HepG2 (cell line): ENCODE results near the gene ATP13A3. TPM values are rescaled to one million over a fixed set of nuclear protein-coding genes. Genes with fewer than 3 reads are reported as not detected.

Experiments used
- BCL6 ChIP-seq: IDR thresholded peaks from 2 replicates; pipeline ENCODE4 v1.6.1; 2016; ENCODE audit warnings: missing genetic modification reagents, missing compliant biosample characterization
- CEBPB ChIP-seq: IDR thresholded peaks from 2 replicates; pipeline ENCODE4 v1.6.1; 2011; ENCODE audit warnings: low read depth, low read length, improper control_type of control experiment, borderline replicate concordance
- ERF ChIP-seq: IDR thresholded peaks from 2 replicates; pipeline ENCODE4 v1.6.1; 2018; ENCODE audit warnings: missing biosample characterization, missing genetic modification reagents
- KDM4B ChIP-seq: sonication (generic); formaldehyde crosslinking; IDR thresholded peaks from 2 replicates; pipeline ENCODE4 v1.4.0; 2020; ENCODE audit warnings: missing genetic modification reagents
- KDM6A ChIP-seq: IDR thresholded peaks from 2 replicates; pipeline ENCODE4 v1.6.1; 2016; ENCODE audit warnings: low read depth
- MAF1 ChIP-seq: sonication (generic); formaldehyde crosslinking; IDR thresholded peaks from 2 replicates; pipeline ENCODE4 v1.5.0; 2020; ENCODE audit warnings: missing genetic modification reagents, borderline replicate concordance
- MBD4 ChIP-seq: IDR thresholded peaks from 2 replicates; pipeline ENCODE4 v1.6.1; 2012; ENCODE audit warnings: low read length, inconsistent platforms, borderline replicate concordance
- POLR2A ChIP-seq, 2 experiments: IDR thresholded peaks; 2 replicates each; pipeline ENCODE4 v1.6.1; 2011; ENCODE audit warnings: low read depth in 2 of 2, low read length in 2 of 2, mild to moderate bottlenecking in 1 of 2, moderate library complexity in 1 of 2; ENCODE audit not compliant: insufficient read depth in 1 of 2
- RARG ChIP-seq: sonication (generic); formaldehyde crosslinking; IDR thresholded peaks from 2 replicates; pipeline ENCODE4 v1.4.0; 2020; ENCODE audit warnings: low read depth, mild to moderate bottlenecking, missing genetic modification reagents
- SIX1 ChIP-seq: sonication (generic); formaldehyde crosslinking; IDR thresholded peaks from 2 replicates; pipeline ENCODE4 v1.4.0; 2020; ENCODE audit warnings: missing genetic modification reagents, borderline replicate concordance
- SMAD3 ChIP-seq: sonication (generic); formaldehyde crosslinking; IDR thresholded peaks from 2 replicates; pipeline ENCODE4 v1.4.0; 2020; ENCODE audit warnings: missing genetic modification reagents
- SNRNP70 ChIP-seq: fragments of 200-400 bp; formaldehyde crosslinking; IDR thresholded peaks from 2 replicates; pipeline ENCODE4 v1.6.1; 2017; ENCODE audit warnings: mild to moderate bottlenecking, low read depth, low read length, moderate library complexity
- TARDBP ChIP-seq: sonication (generic); formaldehyde crosslinking; IDR thresholded peaks from 2 replicates; pipeline ENCODE4 v1.8.0; 2022; ENCODE audit warnings: mild to moderate bottlenecking, missing genetic modification reagents
- TBP ChIP-seq: sonication (generic); formaldehyde crosslinking; IDR thresholded peaks from 2 replicates; pipeline ENCODE4 v1.5.0; 2020; ENCODE audit warnings: missing genetic modification reagents
- ZKSCAN8 ChIP-seq: IDR thresholded peaks from 2 replicates; pipeline ENCODE4 v1.6.1; 2016; ENCODE audit warnings: borderline replicate concordance, missing genetic modification reagents, missing compliant biosample characterization
- ZNF225 ChIP-seq: sonication (generic); formaldehyde crosslinking; IDR thresholded peaks from 2 replicates; pipeline ENCODE4 v1.4.0; 2020; ENCODE audit warnings: mild to moderate bottlenecking, missing genetic modification reagents
- ZNF263 ChIP-seq: sonication (generic); formaldehyde crosslinking; IDR thresholded peaks from 2 replicates; pipeline ENCODE4 v1.4.0; 2020; ENCODE audit warnings: missing genetic modification reagents
- ZNF343 ChIP-seq: sonication (generic); formaldehyde crosslinking; IDR thresholded peaks from 2 replicates; pipeline ENCODE4 v1.4.0; 2020; ENCODE audit warnings: mild to moderate bottlenecking, missing genetic modification reagents
- ZNF558 ChIP-seq: sonication (generic); formaldehyde crosslinking; IDR thresholded peaks from 2 replicates; pipeline ENCODE4 v1.9.0; 2022; ENCODE audit warnings: mild to moderate bottlenecking, missing genetic modification reagents, borderline replicate concordance
- ZNF792 ChIP-seq: IDR thresholded peaks from 2 replicates; pipeline ENCODE4 v1.6.1; 2016
- ZNF841 ChIP-seq: sonication (generic); formaldehyde crosslinking; IDR thresholded peaks from 2 replicates; pipeline ENCODE4 v1.8.1; 2023; ENCODE audit warnings: missing genetic modification reagents, borderline replicate concordance
- ZNF883 ChIP-seq: sonication (generic); formaldehyde crosslinking; IDR thresholded peaks from 2 replicates; pipeline ENCODE4 v1.5.1; 2020; ENCODE audit warnings: mild to moderate bottlenecking, missing genetic modification reagents; ENCODE audit errors: not compliant biosample characterization
- ZSCAN30 ChIP-seq: sonication (generic); formaldehyde crosslinking; IDR thresholded peaks from 2 replicates; pipeline ENCODE4 v1.5.0; 2020; ENCODE audit warnings: mild to moderate bottlenecking, missing genetic modification reagents
- polyA plus RNA-seq, 8 experiments: library from polyadenylated mRNA; depleted of rRNA in 3 of 8; stranded (reverse) in 7 of 8; unstranded in 1 of 8; fragments of >200 nt; fragmentation: Illumina TruSeq in 4 of 8; extraction: Trizol in 4 of 8; gene quantifications; 2 replicates each; pipeline versions ENCODE4 v1.2.1 to v1.2.3, GENCODE V29; 2011 to 2016; ENCODE audit warnings: low read depth in 4 of 8, missing spikeins in 1 of 8, mixed read lengths in 1 of 8; ENCODE audit not compliant: insufficient read depth in 1 of 8
- total RNA-seq, 5 experiments: library from RNA; depleted of rRNA; stranded (reverse); fragments of >200 nt; fragmentation: Illumina TruSeq; extraction: Trizol; gene quantifications; 2 replicates each; pipeline ENCODE4 v1.2.3, GENCODE V29; 2016; ENCODE audit warnings: low read depth in 1 of 5
- TF ChIP-seq, protein P1 (sequence below): sonication (generic); formaldehyde crosslinking; IDR thresholded peaks from 2 replicates; pipeline ENCODE4 v1.5.0; 2020; ENCODE audit warnings: missing genetic modification reagents, mild to moderate bottlenecking, borderline replicate concordance
- TF ChIP-seq, protein P2 (sequence below): IDR thresholded peaks from 2 replicates; pipeline ENCODE4 v1.6.1; 2016; ENCODE audit warnings: low read depth
- TF ChIP-seq, protein P3 (sequence below): sonication (generic); formaldehyde crosslinking; IDR thresholded peaks from 2 replicates; pipeline ENCODE4 v1.5.1; 2020; ENCODE audit warnings: mild to moderate bottlenecking, missing genetic modification reagents, borderline replicate concordance
- TF ChIP-seq, protein P4 (sequence below): sonication (generic); formaldehyde crosslinking; conservative IDR thresholded peaks from 2 replicates; pipeline ENCODE4 v1.4.0; 2020; ENCODE audit warnings: missing genetic modification reagents
- TF ChIP-seq, protein P5 (sequence below): sonication (generic); formaldehyde crosslinking; IDR thresholded peaks from 2 replicates; pipeline ENCODE4 v1.5.0; 2020; ENCODE audit warnings: missing genetic modification reagents

ATP13A3 gene
- total and polyA plus RNA-seq, 2 of the 13 experiments (the other 11 are each of a cell fraction or from before 2014, with no cell fraction given) = 44.9 to 80.8 TPM

DNA sequence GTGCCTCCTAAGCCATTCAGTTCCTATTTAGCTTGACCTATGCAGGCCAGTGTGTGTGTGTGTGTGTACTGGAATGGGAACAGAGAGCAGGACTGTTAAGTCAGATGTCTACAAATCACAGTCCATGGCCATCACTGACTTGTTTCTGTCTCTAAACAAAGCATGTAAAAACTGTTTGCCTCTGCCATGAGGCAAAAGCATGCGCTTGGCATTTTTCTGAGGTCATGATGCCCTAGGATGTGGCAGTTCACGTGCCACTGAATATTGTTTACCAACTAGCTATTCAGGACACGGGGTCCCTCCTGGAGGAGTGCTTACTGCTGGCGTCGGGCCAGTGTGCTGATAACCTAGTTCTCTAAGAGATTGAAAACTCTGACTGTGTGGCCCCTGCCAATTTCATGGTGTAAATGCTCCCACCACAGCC lies 8.2 kb upstream of the ATP13A3 start (continued):
- TF ChIP-seq, protein P1, sequence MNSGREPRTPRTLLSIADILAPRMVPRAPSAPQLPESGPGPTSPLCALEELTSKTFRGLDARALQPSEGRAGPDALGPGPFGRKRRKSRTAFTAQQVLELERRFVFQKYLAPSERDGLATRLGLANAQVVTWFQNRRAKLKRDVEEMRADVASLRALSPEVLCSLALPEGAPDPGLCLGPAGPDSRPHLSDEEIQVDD = no peak
- TF ChIP-seq KDM6A (peak; percentile 81), SIX1 (CRISPR knock-in tag) (peak; percentile 13; the same call in 1 of the 2 replicates), ZNF558 (CRISPR knock-in tag) (no peak), ZNF225 (CRISPR knock-in tag) (no peak), SNRNP70 (no peak), RARG (no peak), ZNF343 (no peak), TARDBP (peak; percentile 85; the same call in 1 of the 2 replicates), TBP (no peak), MBD4 (no peak), KDM4B (peak; percentile 74; the same call in 1 of the 2 replicates), ZNF883 (CRISPR knock-in tag) (no peak), ZNF841 (CRISPR knock-in tag) (no peak), SMAD3 (CRISPR knock-in tag) (peak; percentile 91), ERF (peak; percentile 84; the same call in 1 of the 2 replicates), POLR2A (IDR thresholded peaks at IDR 0.05; ENCODE audit: insufficient read depth in 1 of 2, low read depth in 2 of 2, low read length in 2 of 2) (0 out of 4 replicates have a peak, but pooled peaks of 1 of the 2 experiments have one; percentile 30), ZSCAN30 (no peak), MAF1 (no peak), CEBPB (no peak), BCL6 (CRISPR knock-in tag) (peak; percentile 96), ZKSCAN8 (CRISPR knock-in tag) (peak; percentile 91), ZNF792 (peak; percentile 87; the same call in 1 of the 2 replicates), ZNF263 (CRISPR knock-in tag) (no peak)
- TF ChIP-seq, protein P2, sequence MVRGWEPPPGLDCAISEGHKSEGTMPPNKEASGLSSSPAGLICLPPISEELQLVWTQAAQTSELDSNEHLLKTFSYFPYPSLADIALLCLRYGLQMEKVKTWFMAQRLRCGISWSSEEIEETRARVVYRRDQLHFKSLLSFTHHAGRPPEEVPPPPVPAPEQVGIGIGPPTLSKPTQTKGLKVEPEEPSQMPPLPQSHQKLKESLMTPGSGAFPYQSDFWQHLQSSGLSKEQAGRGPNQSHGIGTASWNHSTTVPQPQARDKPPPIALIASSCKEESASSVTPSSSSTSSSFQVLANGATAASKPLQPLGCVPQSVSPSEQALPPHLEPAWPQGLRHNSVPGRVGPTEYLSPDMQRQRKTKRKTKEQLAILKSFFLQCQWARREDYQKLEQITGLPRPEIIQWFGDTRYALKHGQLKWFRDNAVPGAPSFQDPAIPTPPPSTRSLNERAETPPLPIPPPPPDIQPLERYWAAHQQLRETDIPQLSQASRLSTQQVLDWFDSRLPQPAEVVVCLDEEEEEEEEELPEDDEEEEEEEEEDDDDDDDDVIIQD (CRISPR knock-in tag) = peak; percentile 70; the same call in 1 of the 2 replicates
- TF ChIP-seq, protein P3, sequence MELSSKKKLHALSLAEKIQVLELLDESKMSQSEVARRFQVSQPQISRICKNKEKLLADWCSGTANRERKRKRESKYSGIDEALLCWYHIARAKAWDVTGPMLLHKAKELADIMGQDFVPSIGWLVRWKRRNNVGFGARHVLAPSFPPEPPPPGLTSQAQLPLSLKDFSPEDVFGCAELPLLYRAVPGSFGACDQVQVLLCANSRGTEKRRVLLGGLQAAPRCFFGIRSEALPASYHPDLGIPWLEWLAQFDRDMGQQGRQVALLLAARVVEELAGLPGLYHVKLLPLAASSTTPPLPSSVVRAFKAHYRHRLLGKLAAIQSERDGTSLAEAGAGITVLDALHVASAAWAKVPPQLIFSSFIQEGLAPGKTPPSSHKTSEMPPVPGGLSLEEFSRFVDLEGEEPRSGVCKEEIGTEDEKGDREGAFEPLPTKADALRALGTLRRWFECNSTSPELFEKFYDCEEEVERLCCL = no peak
- TF ChIP-seq, protein P4, sequence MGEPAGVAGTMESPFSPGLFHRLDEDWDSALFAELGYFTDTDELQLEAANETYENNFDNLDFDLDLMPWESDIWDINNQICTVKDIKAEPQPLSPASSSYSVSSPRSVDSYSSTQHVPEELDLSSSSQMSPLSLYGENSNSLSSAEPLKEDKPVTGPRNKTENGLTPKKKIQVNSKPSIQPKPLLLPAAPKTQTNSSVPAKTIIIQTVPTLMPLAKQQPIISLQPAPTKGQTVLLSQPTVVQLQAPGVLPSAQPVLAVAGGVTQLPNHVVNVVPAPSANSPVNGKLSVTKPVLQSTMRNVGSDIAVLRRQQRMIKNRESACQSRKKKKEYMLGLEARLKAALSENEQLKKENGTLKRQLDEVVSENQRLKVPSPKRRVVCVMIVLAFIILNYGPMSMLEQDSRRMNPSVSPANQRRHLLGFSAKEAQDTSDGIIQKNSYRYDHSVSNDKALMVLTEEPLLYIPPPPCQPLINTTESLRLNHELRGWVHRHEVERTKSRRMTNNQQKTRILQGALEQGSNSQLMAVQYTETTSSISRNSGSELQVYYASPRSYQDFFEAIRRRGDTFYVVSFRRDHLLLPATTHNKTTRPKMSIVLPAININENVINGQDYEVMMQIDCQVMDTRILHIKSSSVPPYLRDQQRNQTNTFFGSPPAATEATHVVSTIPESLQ (CRISPR knock-in tag) = no peak
- TF ChIP-seq, protein P5, sequence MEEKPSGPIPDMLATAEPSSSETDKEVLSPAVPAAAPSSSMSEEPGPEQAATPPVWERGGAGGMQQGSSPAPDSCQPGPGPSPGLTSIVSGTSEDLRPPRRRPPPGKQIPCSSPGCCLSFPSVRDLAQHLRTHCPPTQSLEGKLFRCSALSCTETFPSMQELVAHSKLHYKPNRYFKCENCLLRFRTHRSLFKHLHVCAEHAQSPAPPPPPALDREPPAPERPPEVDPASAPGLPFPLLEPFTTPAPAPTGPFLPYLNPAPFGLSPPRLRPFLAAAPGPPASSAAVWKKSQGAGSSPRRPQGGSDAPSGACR = 0 out of 2 replicates have a peak, but pooled peaks have one; percentile 35
